K562 (cell line): ENCODE measurements around the gene POFUT2. TPM values are rescaled to one million over a fixed set of nuclear protein-coding genes. Genes with fewer than 3 reads are reported as not detected.

Source experiments
- ATAC-seq: fragments of 200-7000 bp; cut with Tn5 transposase; 3 replicates; pipeline ENCODE4 v1.9.1; 2020; ENCODE audit warnings: moderate library complexity
- BruUV-seq: library from RNA; stranded (reverse); fragments of 400-500 nt; replicated peaks from 2 replicates; lab custom pipeline; 2021; lab: Mats Ljungman, UMichigan
- CTCF ChIA-PET: fragments of 300-600 bp; formaldehyde crosslinking; extraction: SDS; loops from one replicate; lab custom pipeline; 2021; ENCODE audit warnings: low intra/inter-chr PET ratio; lab: Yijun Ruan, JAX
- POLR2A ChIA-PET: fragments of 300-600, 350-650 bp; sonication (Branson Sonifier 250); formaldehyde crosslinking; extraction: SDS; loops from one replicate; lab custom pipeline; 2021; ENCODE audit warnings: antibody characterized with exemption, inconsistent platforms; lab: Yijun Ruan, JAX
- DNase-seq, 4 experiments: peaks; one replicate each; pipeline versions ENCODE4 v3.0.0 to v3.0.0-alpha.2; 2011 to 2018; ENCODE audit warnings: low spot score in 3 of 4, mixed read lengths in 3 of 4; ENCODE audit errors: extremely low read depth in 1 of 4
- FAIRE-seq: peaks from 2 replicates; lab custom pipeline; 2011; peaks lifted over from hg19 to GRCh38; lab: Jason Lieb, UNC
- H2AFZ ChIP-seq: 2 replicates; pipeline ENCODE4 v1.6.0; 2011; ENCODE audit warnings: low read depth, low read length, control low read depth, inconsistent platforms
- H3K27ac ChIP-seq: fragments of 200-600 bp; 3 replicates; pipeline ENCODE4 v1.8.0; 2011; ENCODE audit warnings: low read depth, mild to moderate bottlenecking, control low read depth, inconsistent platforms, low read length, moderate library complexity, mixed read lengths; ENCODE audit errors: extremely low read depth
- H3K27me3 ChIP-seq, 2 experiments: fragments of 300-600 bp in 1 of 2; 2 replicates in 1 of 2; 3 replicates in 1 of 2; pipeline versions ENCODE4 v1.6.0 to v1.8.0; 2011; ENCODE audit warnings: inconsistent platforms in 2 of 2, low read length in 2 of 2, mild to moderate bottlenecking in 1 of 2, mixed read lengths in 1 of 2, moderate library complexity in 1 of 2; ENCODE audit not compliant: control insufficient read depth in 2 of 2, insufficient read depth in 2 of 2
- H3K36me3 ChIP-seq: fragments of 300-600 bp; 3 replicates; pipeline ENCODE4 v1.8.0; 2011; ENCODE audit warnings: mild to moderate bottlenecking, low read length, inconsistent platforms; ENCODE audit not compliant: control insufficient read depth, insufficient read depth
- H3K4me1 ChIP-seq, 2 experiments: fragments of 200-600 bp in 1 of 2; replicated peaks in 1 of 2; 2 replicates in 1 of 2; 3 replicates in 1 of 2; pipeline versions ENCODE4 v1.5.1 to v1.8.0; 2011; ENCODE audit warnings: inconsistent platforms in 2 of 2, low read length in 2 of 2, mild to moderate bottlenecking in 1 of 2, mixed read lengths in 1 of 2, moderate library complexity in 1 of 2; ENCODE audit not compliant: control insufficient read depth in 2 of 2, insufficient read depth in 2 of 2
- H3K4me2 ChIP-seq: 2 replicates; pipeline ENCODE4 v1.6.1; 2011; ENCODE audit warnings: low read length, control low read depth, inconsistent platforms, mixed read lengths; ENCODE audit not compliant: insufficient read depth
- H3K4me3 ChIP-seq: fragments of 200-600 bp; sonication (generic), shearing (Covaris generic); 2 replicates; pipeline ENCODE4 v1.5.1; 2016; ENCODE audit warnings: control low read depth, inconsistent platforms
- H3K79me2 ChIP-seq: fragments of 200-600 bp; 3 replicates; pipeline ENCODE4 v1.8.0; 2011; ENCODE audit warnings: low read length, inconsistent platforms; ENCODE audit not compliant: control insufficient read depth, insufficient read depth
- H3K9ac ChIP-seq, 2 experiments: 2 replicates each; pipeline versions ENCODE4 v1.6.0 to v1.6.1; 2011; ENCODE audit warnings: low read depth in 2 of 2, low read length in 2 of 2, control low read depth in 1 of 2, inconsistent platforms in 1 of 2, mild to moderate bottlenecking in 1 of 2, mixed read lengths in 1 of 2; ENCODE audit not compliant: insufficient read depth in 1 of 2
- H3K9me1 ChIP-seq: one replicate; pipeline ENCODE4 v1.6.0; 2011; ENCODE audit warnings: inconsistent platforms, mild to moderate bottlenecking, low read length, moderate library complexity; ENCODE audit not compliant: control insufficient read depth, insufficient read depth
- H3K9me3 ChIP-seq: replicated peaks from 2 replicates; pipeline ENCODE4 v1.5.1; 2011; ENCODE audit warnings: low read depth, low read length, inconsistent platforms; ENCODE audit not compliant: control insufficient read depth, insufficient read depth
- H4K20me1 ChIP-seq: replicated peaks from 2 replicates; pipeline ENCODE4 v1.6.1; 2011; ENCODE audit warnings: low read length, inconsistent platforms, mixed read lengths; ENCODE audit not compliant: control insufficient read depth, insufficient read depth
- E2F6 ChIP-seq, 2 experiments: IDR thresholded peaks; 2 replicates each; pipeline ENCODE4 v1.6.1; 2011; ENCODE audit warnings: borderline replicate concordance in 1 of 2, control low read depth in 1 of 2, low read depth in 1 of 2, low read length in 1 of 2, mild to moderate bottlenecking in 1 of 2, mixed read lengths in 1 of 2, moderate library complexity in 1 of 2; ENCODE audit not compliant: insufficient read depth in 1 of 2, insufficient read length in 1 of 2, poor library complexity in 1 of 2, severe bottlenecking in 1 of 2; ENCODE audit errors: extremely low read depth in 1 of 2
- FIP1L1 ChIP-seq: fragments of 200-400 bp; formaldehyde crosslinking; IDR thresholded peaks from 2 replicates; pipeline ENCODE4 v1.6.1; 2018; ENCODE audit warnings: mild to moderate bottlenecking, low read depth, low read length; ENCODE audit not compliant: poor library complexity, severe bottlenecking
- FOS ChIP-seq: IDR thresholded peaks from 3 replicates; pipeline ENCODE4 v1.6.1; 2011; ENCODE audit not compliant: insufficient read length; ENCODE audit errors: extremely low read depth
- HDAC2 ChIP-seq: fragments of 450-650 bp; IDR thresholded peaks from 2 replicates; pipeline ENCODE4 v1.6.1; 2016; ENCODE audit warnings: mild to moderate bottlenecking
- HMG20A ChIP-seq: fragments of 450-650 bp; formaldehyde crosslinking; conservative IDR thresholded peaks from 2 replicates; pipeline ENCODE4 v1.4.0; 2020; ENCODE audit warnings: mild to moderate bottlenecking, mixed read lengths
- LARP7 ChIP-seq: fragments of 450-650 bp; IDR thresholded peaks from 2 replicates; pipeline ENCODE4 v1.6.1; 2016
- MECOM ChIP-seq: fragments of 250-450 bp; sonication (Bioruptor Pico); IDR thresholded peaks from 2 replicates; pipeline ENCODE4 v1.8.0; 2022; ENCODE audit warnings: inconsistent platforms
- POLR2H ChIP-seq: IDR thresholded peaks from 2 replicates; pipeline ENCODE4 v1.6.1; 2016; ENCODE audit warnings: missing genetic modification characterization, low read depth, mild to moderate bottlenecking, control low read depth, missing compliant biosample characterization, moderate library complexity
- POLR3A ChIP-seq: IDR thresholded peaks from 2 replicates; pipeline ENCODE4 v1.6.1; 2011; ENCODE audit warnings: borderline replicate concordance, mild to moderate bottlenecking, moderate library complexity; ENCODE audit not compliant: insufficient read length, insufficient read depth; ENCODE audit errors: extremely low read depth
- SAFB ChIP-seq: fragments of 200-400 bp; formaldehyde crosslinking; IDR thresholded peaks from 2 replicates; pipeline ENCODE4 v1.6.1; 2017; ENCODE audit warnings: low read depth, low read length, borderline replicate concordance
- SIX5 ChIP-seq, 2 experiments: IDR thresholded peaks; 2 replicates each; pipeline ENCODE4 v1.6.1; 2011; ENCODE audit warnings: low read length in 2 of 2, borderline replicate concordance in 1 of 2, low read depth in 1 of 2, mild to moderate bottlenecking in 1 of 2, moderate library complexity in 1 of 2; ENCODE audit not compliant: insufficient read depth in 1 of 2
- TEAD1 ChIP-seq, 2 experiments: fragments of 450-650 bp in 1 of 2; sonication (generic) in 1 of 2; formaldehyde crosslinking; IDR thresholded peaks; 2 replicates each; pipeline versions ENCODE4 v1.4.0 to v1.8.0; 2020 to 2022; ENCODE audit warnings: mild to moderate bottlenecking in 2 of 2, missing genetic modification reagents in 1 of 2
- ZFP1 ChIP-seq: fragments of 450-650 bp; formaldehyde crosslinking; IDR thresholded peaks from 2 replicates; pipeline ENCODE4 v1.4.0; 2020; ENCODE audit warnings: mild to moderate bottlenecking, mixed read lengths
- ZFP36 ChIP-seq: fragments of 150-350 bp; IDR thresholded peaks from 2 replicates; pipeline ENCODE4 v1.6.1; 2018; ENCODE audit warnings: low read length, low read depth; ENCODE audit not compliant: partially characterized antibody
- ZNF217 ChIP-seq: sonication (generic); formaldehyde crosslinking; IDR thresholded peaks from 2 replicates; pipeline ENCODE4 v1.8.0; 2022; ENCODE audit warnings: mild to moderate bottlenecking, missing genetic modification reagents
- WGBS: fragments of 100-300 bp; shearing (Covaris generic); methylation state at CpG from one replicate; pipeline ENCODE4 v1.1.6; 2016; ENCODE audit warnings: low coverage, mixed read lengths; ENCODE audit not compliant: insufficient coverage; ENCODE audit errors: missing lambda C conversion rate; 5-methylcytosine and 5-hydroxymethylcytosine counted together
- in situ Hi-C: fragments of 300-500 bp; cut with MboI; formaldehyde crosslinking; loops from 4 replicates; pipeline ENCODE4 v1.15.0; 2018; ENCODE audit warnings: inconsistent platforms, mixed read lengths
- intact Hi-C: fragments of 100-400 bp; cut with micrococcal nuclease; formaldehyde crosslinking; loops from 2 replicates; pipeline ENCODE4 v1.14.2; 2022
- polyA plus RNA-seq, 8 experiments: library from polyadenylated mRNA; depleted of rRNA in 4 of 8; stranded (reverse) in 5 of 8; unstranded in 3 of 8; fragments of >200 nt; fragmentation: Nextera tagmentation in 2 of 8; fragmentation: Illumina TruSeq in 1 of 8; extraction: Ambion mirVana in 2 of 8; extraction: Trizol in 1 of 8; gene quantifications; 2 replicates each; pipeline versions ENCODE4 v1.2.1 to v1.2.3, GENCODE V29; 2011 to 2014; ENCODE audit warnings: inconsistent platforms in 1 of 8, missing spikeins in 1 of 8
- total RNA-seq, 7 experiments: library from RNA; depleted of rRNA in 6 of 7; stranded (reverse); fragments of >200 nt in 6 of 7; fragmentation: Illumina TruSeq in 2 of 7; extraction: Trizol in 2 of 7; gene quantifications; 2 replicates each; pipeline versions ENCODE4 v1.2.1 to v1.2.3, GENCODE V29; 2011 to 2021; ENCODE audit warnings: low replicate concordance in 1 of 7
- TF ChIP-seq, protein P1 (sequence below): fragments of 250-450 bp; sonication (Bioruptor Pico); IDR thresholded peaks from 2 replicates; pipeline ENCODE4 v1.4.0; 2020; ENCODE audit warnings: borderline replicate concordance

The POFUT2 gene
- total and polyA plus RNA-seq, 9 of the 15 experiments (the other 6 are each of a cell fraction or from before 2014, with no cell fraction given): 1.1 to 24.2 (median 11.0) TPM

GRCh38 chr21:45291613-45292398 is 4.1 kb upstream of the POFUT2 start:
- H3K27me3 ChIP-seq: no peaks in the 10 kb centered on the region
- H3K4me3 ChIP-seq: no peak overlapping the region
- no TSS peak for BruUV-seq
- no peak for ATAC-seq
- H3K27ac ChIP-seq: no peak overlapping the region
- H3K4me1 ChIP-seq: peaks cover 9 to 50% of the 10 kb centered on the region in 2 experiments; a peak in 4 of 5 replicates
- H3K9ac ChIP-seq: peak overlapping the region in 1 of 2 experiments; percentile 72; a peak in 3 of 4 replicates
- POLR2A ChIA-PET: interaction anchor here (0.6 to 1.1 kb wide), 4 partner anchors 137 to 276 kb away, joined by 3 read pairs; no protein-coding TSS in a partner anchor
- no peak overlapping the region for H3K4me2 ChIP-seq
- no peaks in the 10 kb centered on the region for H3K9me3 ChIP-seq
- no peaks in the 10 kb centered on the region for H4K20me1 ChIP-seq
- intact Hi-C loops: loop anchor here (1.0 to 5.0 kb wide), 7 partner anchors 17 to 528 kb away; partner anchors contain the start of gene SLC19A1
- peak overlapping the region; percentile 46 for H2AFZ ChIP-seq
- no peaks in the 10 kb centered on the region for H3K36me3 ChIP-seq
- 68% methylated on average over 21 of the region's 34 CpGs for WGBS
- peaks cover 4% of the 10 kb centered on the region for H3K9me1 ChIP-seq
- FAIRE-seq: no peak
- CTCF ChIA-PET: interaction anchor here (0.6 to 6.1 kb wide), 7 partner anchors 63 to 188 kb away, joined by 3 to 100 read pairs (median 3); no protein-coding TSS in a partner anchor
- in situ Hi-C loops: no loop called here
- peaks cover 8% of the 10 kb centered on the region; the same call in 1 of the 3 replicates for H3K79me2 ChIP-seq
- DNase-seq: peak in 2 of 4 experiments; percentile 58 to 60
- TF ChIP-seq, protein P1, sequence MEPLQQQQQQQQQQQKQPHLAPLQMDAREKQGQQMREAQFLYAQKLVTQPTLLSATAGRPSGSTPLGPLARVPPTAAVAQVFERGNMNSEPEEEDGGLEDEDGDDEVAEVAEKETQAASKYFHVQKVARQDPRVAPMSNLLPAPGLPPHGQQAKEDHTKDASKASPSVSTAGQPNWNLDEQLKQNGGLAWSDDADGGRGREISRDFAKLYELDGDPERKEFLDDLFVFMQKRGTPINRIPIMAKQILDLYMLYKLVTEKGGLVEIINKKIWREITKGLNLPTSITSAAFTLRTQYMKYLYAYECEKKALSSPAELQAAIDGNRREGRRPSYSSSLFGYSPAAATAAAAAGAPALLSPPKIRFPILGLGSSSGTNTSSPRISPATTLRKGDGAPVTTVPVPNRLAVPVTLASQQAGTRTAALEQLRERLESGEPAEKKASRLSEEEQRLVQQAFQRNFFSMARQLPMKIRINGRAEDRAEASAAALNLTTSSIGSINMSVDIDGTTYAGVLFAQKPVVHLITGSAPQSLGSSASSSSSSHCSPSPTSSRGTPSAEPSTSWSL (CRISPR knock-in tag): no peak
- TF ChIP-seq TEAD1 (CRISPR knock-in tag; IDR thresholded peaks at IDR 0.05): no peak
- no peak for TF ChIP-seq FOS
- TF ChIP-seq ZFP1: no peak
- TF ChIP-seq ZNF217 (CRISPR knock-in tag): no peak
- peak in 1 of 2 experiments; percentile 30 for TF ChIP-seq E2F6 (IDR thresholded peaks at IDR 0.05; ENCODE audit: borderline replicate concordance in 1 of 2, extremely low read depth in 1 of 2, insufficient read depth in 1 of 2, insufficient read length in 1 of 2, low read depth in 1 of 2, low read length in 1 of 2, poor library complexity in 1 of 2, severe bottlenecking in 1 of 2)
- TF ChIP-seq HMG20A (CRISPR knock-in tag): no peak
- TF ChIP-seq POLR3A: no peak
- no peak for TF ChIP-seq MECOM (CRISPR knock-in tag)
- TF ChIP-seq HDAC2: no peak
- no peak for TF ChIP-seq ZFP36
- no peak for TF ChIP-seq FIP1L1
- TF ChIP-seq LARP7: no peak
- TF ChIP-seq SAFB: no peak
- no peak for TF ChIP-seq POLR2H (tag)
- no peak for TF ChIP-seq SIX5 (IDR thresholded peaks at IDR 0.05; ENCODE audit: borderline replicate concordance in 1 of 2, insufficient read depth in 1 of 2, low read depth in 1 of 2, low read length in 2 of 2)
